ENCODE measurements around the gene OFD1.
"Not testable (repeated sequence)": the region's sequence is repeated elsewhere in the genome, so short reads cannot be mapped to it uniquely, and the experiment has no call there.

- not testable (repeated sequence) for TF ChIP-seq POLR2A (IDR thresholded peaks at IDR 0.05; ENCODE audit: low read depth, low read length); TAF1 (IDR thresholded peaks at IDR 0.05; ENCODE audit: borderline replicate concordance, low read depth, low read length)
Measured at GRCh38 chrX:13726583-13726982, 8.0 kb upstream of the OFD1 start.

Data from GM12892 (cell line).